GM15510 (cell line): ENCODE data around the gene AVPI1.

Source experiments
- POLR2A ChIP-seq: IDR thresholded peaks from 3 replicates; pipeline ENCODE4 v1.6.1; 2011; ENCODE audit warnings: borderline replicate concordance; ENCODE audit not compliant: insufficient read length; ENCODE audit errors: extremely low read depth

The AVPI1 gene

DNA sequence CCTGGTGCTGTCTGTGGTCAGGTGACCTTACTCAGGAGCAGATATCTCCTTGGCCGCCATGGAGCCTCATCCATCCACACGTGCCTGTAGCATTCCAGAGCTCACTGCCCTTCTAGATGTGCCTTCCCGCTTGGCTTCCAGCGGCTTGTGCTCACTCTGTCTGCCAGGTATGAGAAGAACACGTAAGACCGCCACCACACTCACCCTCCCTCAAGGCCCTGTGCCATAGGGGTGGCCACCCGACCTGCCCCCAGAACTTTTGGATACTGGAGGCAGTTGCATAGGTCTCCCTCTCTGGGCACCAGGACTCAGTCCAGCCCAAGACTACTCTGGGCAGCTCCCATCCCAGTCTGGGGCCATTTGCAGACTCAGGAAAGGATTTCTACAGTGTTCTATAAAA, 30.6 kb upstream of the AVPI1 start:
- TF ChIP-seq POLR2A = no peak

DNA sequence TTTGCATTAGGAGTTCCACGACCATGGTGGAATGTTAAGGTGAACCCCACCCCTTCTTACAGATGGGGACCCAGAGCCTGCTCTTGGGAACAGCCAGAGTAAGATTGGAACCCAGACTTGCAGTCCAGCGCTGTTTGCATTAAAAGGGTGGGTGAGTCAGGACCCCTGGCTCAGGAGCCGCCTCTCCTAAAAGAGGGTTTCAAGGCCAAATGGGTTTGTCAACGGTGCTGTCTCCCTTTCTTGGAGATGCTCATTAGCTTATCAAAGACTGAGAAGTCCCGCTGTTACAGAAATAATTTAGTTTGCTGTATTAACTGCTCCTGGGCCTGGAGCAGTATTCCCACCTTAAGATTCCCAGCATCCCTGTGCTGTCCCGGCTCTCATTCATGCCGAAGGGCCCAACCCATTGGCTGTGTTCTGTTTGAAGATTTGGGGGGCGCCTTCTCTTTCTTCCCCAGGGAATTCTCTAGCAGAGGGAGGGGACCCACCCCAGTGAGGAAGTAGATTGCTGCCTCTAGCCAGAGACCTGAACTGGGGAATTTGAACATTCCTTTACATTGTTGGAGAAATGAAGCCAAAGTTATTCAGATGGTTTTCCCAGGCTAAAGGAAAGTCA, 28.3 kb upstream of the AVPI1 start:
- no peak for TF ChIP-seq POLR2A

DNA sequence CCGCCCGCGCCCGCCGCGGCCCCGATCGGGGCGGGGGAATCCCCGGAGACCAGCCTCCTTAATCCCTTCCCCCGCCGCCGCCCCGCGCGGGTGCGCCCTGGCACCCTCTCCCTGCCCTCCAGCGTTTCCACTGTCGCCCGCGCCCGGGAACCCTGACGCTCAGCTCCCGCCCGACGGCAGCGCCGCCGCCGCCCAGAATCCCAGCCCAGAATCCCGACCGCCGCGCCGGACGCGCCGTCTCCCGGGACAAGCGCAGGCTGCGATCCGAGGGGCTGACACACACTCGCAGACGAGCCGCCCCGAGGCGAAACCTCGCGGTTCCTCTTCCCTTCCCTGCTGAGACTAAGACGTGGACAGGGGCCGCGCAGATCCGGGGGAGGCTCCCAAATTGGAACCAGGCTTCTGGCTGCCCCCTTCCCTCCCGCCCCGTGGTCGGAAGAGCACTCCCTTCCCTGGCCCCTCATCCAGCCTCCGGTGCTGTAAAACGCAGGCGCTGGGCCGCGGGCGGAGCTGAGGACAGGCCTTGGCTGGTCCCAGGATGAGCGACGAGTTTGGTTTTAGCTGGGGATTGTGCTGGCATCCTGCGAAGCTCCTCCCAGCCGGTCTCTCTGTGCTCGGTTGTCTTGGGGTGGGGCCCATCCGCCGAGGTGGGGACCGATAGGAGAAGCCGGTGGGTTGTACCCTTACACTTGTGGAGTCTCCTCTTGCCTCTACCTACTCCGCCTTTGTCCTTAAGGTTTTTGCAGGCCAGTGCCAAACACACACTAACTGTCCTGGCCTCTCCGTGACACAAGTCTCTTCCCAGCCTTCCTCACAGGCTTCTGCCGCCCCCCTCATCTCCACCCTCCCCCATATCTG, 27.6 kb upstream of the AVPI1 start:
- no peak for TF ChIP-seq POLR2A

DNA sequence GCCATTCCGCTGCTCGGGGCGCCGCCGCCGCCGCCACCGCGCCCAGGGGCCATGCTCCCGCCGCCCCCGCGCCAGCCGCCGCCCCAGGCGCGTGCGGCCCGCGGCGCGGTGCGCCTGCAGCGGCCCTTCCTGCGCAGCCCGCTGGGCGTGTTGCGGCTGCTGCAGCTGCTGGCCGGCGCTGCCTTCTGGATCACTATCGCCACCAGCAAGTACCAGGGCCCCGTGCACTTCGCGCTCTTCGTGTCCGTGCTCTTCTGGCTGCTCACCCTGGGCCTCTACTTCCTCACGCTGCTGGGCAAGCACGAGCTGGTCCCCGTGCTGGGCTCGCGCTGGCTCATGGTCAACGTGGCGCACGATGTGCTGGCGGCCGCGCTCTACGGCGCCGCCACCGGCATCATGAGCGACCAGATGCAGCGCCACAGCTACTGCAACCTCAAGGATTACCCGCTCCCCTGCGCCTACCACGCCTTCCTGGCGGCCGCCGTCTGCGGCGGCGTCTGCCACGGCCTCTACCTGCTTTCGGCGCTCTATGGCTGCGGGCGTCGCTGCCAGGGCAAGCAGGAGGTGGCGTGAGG, 26.9 kb upstream of the AVPI1 start:
- TF ChIP-seq POLR2A = no peak

DNA sequence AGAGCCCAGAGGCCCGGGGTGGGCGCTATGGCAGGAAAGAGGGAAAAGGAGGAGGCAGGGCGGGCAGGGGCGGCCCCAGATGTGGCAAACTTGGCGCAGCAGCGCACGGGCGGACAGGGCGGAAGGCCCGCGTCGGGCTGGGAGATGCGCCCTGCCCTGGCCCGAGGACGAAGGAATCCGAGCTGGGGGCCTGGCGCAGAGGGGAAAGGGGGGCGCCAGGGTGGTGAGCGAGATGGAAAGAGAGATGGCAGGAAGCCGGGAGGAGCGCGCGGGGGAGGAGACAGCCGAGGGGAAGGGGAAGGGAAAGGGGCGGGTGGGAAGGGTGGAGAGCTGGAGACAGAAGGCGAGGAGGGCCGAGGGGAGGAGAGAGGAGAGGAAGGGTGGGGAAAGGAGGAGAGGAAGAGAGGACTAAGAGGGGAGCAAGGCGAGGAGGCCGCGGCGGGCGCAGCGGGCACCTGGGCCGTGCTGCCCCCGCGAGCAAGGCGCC, 26.3 kb upstream of the AVPI1 start, which contains the start of gene MARVELD1:
TSS of gene MARVELD1 (plus strand) at position 392 of the 487 bp plus-strand sequence. CDS start 147 bp downstream, outside the sequence.
- no peak for TF ChIP-seq POLR2A

DNA sequence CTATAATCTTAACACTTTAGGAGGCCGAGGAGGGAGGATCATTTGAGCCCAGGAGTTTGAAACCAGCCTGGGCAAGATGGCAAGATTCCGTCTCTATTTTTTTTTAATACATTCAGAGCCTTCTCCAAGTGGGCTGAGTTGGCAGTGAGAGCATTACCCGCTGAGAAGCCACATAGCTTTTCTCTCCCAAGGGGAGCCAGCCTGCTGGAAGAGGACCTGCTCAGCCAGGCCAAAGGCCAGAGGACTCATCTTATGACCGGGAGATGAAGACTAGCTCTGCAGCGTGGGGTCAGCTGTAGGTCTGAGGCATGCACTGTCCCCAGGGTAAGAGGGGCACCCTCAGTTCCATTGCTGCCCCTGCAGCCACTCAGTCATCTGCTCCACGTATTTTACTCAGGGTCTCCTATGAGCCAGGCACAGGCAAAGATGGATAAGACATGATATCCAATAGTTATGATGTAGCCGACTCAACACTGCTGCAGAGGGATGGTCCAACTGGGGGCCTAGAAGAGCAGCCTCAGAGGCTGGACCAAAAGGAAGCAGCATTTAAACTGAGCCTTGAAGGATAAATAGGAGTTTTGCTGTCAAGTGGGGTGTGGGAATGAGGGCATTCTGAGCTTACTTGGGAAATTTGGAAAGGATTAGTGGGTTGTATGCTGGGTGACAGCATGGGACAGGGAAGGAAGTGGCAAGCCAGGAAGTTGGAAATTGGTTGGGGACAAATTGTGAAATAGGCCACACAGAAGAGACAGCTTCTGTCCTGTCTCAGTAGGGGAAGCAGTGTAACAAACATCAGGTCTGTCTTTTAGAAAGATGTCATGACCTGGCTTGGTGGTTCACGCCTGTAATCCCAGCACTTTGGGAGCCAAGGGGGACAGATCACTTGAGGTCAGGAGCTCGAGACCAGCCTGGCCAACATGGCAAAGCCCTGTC, 24.9 kb upstream of the AVPI1 start:
- TF ChIP-seq POLR2A = no peak

DNA sequence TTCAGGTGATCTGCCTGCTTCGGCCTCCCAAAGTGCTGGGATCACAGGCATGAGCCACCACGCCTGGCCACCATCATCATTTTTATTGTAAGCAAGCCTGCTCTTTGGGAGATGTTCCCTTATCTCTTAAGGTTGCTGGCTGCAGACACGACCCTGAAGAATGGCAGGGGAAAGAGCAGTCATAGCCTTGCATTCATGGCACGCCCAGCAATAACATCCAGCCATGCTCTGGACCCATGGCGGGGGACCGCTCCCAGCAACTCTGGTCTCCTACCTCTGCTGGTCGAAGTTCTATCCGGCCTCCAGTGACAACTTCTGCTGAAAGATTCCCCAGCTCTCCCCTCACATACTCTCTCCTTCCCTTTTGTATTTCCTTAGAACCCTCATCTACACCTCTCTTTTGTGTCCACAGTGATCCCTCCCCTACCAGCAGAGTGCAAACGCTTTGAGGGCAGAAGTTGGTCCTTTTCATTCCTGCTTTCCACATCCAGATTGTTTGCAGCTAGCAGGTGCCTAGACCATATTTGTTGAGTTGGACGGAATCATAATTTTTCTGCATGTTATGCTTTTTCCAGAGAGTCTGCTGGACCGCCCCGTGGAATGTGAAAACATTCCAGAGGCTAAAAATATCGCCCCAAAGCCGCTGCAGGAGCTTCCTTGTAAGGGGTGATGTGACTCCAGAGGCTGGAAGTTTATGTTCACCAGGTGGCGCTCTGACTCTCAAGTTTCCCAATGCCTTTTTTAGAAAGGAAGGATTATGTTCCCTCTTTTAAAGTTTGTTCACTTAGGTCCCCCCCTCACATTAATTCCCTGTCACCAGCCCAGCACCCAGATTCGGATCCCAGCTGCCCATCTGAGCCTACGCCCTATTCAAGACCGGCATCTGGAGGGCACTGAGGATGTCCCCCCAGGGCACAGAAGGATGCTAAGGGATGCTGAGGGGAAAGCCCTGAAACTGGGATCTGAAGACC, 22.2 kb upstream of the AVPI1 start:
- TF ChIP-seq POLR2A = no peak

DNA sequence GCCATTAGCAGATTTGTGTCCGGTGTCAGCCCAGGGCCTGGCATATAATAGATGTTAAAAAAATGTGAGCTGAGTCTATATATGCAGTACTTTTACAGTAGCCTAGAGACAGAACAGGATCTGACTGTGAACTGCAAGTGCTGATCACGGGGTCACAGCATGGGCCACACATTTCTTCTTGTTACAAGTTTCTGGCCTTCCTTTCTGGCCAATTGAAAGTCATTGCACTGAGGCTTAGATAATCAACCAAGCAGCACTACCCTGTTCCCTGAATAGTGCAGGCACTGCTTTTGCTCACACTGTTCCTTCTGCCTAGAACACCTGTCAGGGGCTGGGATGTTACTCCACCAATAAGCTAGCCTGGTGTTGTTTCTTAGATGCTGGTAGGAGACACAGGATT, 21.1 kb upstream of the AVPI1 start:
- TF ChIP-seq POLR2A = no peak

DNA sequence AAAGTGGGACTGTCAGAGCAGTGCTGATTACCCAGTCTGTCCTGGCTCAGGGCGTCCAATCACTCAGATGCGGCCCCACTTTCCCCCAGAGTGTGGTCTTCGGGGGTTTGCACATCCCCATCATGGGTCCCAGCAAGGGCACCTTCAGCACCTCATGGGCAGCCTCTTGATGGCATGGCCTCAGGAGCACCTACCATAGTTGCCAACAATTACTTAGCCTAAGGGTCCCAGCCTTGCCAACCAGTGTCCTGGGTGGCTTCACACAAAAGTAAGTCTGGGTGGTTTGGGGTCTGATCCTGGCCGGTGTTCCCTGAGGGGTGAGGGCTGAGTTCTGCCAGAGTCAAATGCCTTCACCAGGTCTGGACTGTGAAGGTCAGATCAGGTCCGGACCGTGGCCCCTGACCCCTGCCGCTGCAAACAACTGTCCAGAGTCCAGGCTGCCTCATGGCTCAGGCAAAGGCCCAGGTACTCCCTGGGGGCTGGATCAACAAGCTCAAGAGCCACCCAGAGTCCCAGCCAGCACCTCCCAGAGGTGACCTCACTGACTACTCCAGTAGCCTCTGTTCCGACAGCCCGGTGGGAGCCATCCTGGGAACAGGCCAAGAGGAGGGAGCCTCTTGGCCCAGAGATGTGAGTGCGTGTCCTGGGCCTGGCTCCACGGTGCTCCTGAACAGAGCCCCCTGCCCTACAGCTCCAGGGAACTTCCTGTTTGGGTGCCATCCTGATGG, 20.3 kb upstream of the AVPI1 start:
- TF ChIP-seq POLR2A = no peak

DNA sequence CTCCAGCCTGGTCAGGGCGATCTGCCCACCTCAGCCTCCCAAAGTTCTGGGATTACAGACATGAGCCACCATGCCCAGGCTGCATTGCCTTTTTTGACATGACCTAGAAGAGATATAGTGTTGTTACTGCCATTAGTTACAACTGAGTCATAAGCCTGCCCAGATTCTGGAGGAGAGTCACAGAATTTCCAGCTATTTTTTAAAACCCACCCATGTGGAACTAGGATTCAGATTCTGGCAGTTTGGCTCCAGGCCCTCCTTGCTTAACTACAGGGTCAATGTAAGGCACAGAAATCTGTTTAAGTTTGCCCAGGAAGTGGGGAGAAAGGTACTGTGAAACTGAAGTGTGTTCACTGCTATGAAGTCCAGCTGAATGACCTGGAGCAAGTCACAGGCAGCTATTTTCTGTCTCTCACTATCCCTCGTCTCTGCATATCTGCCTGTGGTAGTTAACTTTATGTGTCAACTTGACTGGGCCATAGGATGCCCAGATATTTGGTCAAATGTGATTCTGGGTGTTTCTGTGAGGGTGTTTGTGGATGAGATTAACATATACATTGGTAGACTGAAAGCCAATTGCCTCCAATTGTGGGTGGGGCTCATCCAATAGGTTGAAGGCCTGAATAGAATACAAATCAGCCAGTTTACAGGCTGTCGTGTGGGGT, 18.1 kb upstream of the AVPI1 start:
- TF ChIP-seq POLR2A = no peak

DNA sequence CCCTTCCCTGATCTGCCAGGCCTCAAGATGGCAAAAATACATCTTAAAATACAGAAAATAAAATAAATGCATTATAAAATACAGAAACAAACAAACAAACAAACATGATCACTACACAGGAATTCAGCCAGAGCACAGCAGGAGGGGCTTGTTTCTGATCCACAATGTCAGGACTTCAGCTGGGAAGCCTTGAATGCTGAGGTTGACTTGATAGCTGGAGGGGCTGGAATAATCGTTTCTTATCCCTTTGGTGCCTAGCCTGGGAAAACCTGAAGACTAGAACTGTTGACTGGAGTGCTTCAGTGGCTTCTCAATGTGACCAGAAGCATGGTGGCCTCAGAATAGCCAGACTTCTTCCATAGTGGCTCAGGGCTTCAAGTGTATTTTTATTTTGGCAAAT, 17.3 kb upstream of the AVPI1 start:
- no peak for TF ChIP-seq POLR2A

DNA sequence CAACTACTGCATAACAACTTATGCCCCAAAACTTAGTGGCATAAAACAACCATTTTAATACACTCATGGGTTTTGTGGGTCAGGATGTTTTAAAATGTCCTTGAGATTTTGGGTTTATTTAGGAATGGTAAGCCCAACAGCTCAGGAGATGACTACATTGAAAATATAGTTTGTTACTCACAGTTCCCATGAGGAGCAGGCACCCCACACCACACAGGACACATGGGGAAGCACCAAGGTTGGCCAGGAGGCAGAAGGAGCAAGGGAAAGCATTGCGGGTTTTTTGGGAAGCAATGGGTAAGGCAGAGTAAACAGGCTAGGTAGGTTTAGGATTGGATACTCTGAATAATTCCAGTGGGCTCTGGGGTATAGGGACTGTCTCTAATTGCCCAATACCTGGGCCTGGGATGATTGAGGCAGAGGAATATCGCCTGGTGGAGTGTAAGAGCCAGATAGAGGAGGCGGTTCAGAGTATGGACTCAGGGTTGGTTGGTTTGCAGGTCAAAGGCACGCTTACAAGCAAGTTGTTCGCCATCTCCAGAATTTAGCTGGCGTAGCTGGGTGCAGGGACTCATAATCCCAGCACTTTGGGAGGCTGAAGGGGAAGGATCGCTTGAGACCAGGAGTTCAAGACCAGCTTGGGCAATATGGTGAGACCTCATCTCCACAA, 16.5 kb upstream of the AVPI1 start:
- no peak for TF ChIP-seq POLR2A
